WTC11 (cell line): ENCODE measurements around the gene ARMH2. TPM values are rescaled to one million over a fixed set of nuclear protein-coding genes. Genes with fewer than 3 reads are reported as not detected.
"Not testable (repeated sequence)": the region's sequence is repeated elsewhere in the genome, so short reads cannot be mapped to it uniquely, and the experiment has no call there.

Experiments used
- ATAC-seq: fragments of 200-7000 bp; cut with Tn5 transposase; 2 replicates; pipeline ENCODE4 v1.10.0; 2021; ENCODE audit warnings: mild to moderate bottlenecking, moderate library complexity
- CTCF ChIA-PET: fragments of 300-600 bp; sonication (Branson Sonifier 250); formaldehyde crosslinking; loops from one replicate; lab custom pipeline; 2021; ENCODE audit warnings: antibody characterized with exemption; lab: Charles Lee
- POLR2A ChIA-PET: fragments of 350-600 bp; sonication (Branson Sonifier 250); formaldehyde crosslinking; loops from one replicate; lab custom pipeline; 2021; ENCODE audit warnings: antibody characterized with exemption; lab: Charles Lee
- DNase-seq: peaks from one replicate; pipeline ENCODE4 v3.0.0; 2021; ENCODE audit warnings: low spot score
- H3K27ac Mint-ChIP-seq: 2 replicates; pipeline ENCODE4 v1.8.0; 2021; ENCODE audit warnings: mixed read lengths
- H3K27me3 Mint-ChIP-seq: 2 replicates; pipeline ENCODE4 v1.8.0; 2021; ENCODE audit warnings: low read depth, mild to moderate bottlenecking, moderate library complexity, mixed read lengths
- H3K36me3 Mint-ChIP-seq: 2 replicates; pipeline ENCODE4 v1.8.0; 2021; ENCODE audit warnings: mixed read lengths
- H3K4me1 Mint-ChIP-seq: 2 replicates; pipeline ENCODE4 v1.8.0; 2022; ENCODE audit warnings: mixed read lengths
- H3K4me3 Mint-ChIP-seq: 2 replicates; pipeline ENCODE4 v1.8.0; 2021; ENCODE audit warnings: mild to moderate bottlenecking, moderate library complexity, mixed read lengths
- H3K9me3 Mint-ChIP-seq: 2 replicates; pipeline ENCODE4 v1.8.0; 2021; ENCODE audit warnings: mixed read lengths
- CREM ChIP-seq: sonication (generic); formaldehyde crosslinking; IDR thresholded peaks from 2 replicates; pipeline ENCODE4 v1.8.1; 2022; ENCODE audit warnings: mild to moderate bottlenecking, missing genetic modification reagents, moderate library complexity
- E2F5 ChIP-seq: sonication (generic); formaldehyde crosslinking; IDR thresholded peaks from 2 replicates; pipeline ENCODE4 v1.8.1; 2022; ENCODE audit warnings: mild to moderate bottlenecking, moderate library complexity, missing genetic modification reagents
- FOXK1 ChIP-seq: sonication (generic); formaldehyde crosslinking; IDR thresholded peaks from 2 replicates; pipeline ENCODE4 v1.8.0; 2022; ENCODE audit warnings: mild to moderate bottlenecking, moderate library complexity, missing genetic modification reagents
- HMGA2 ChIP-seq: fragments of 250-450 bp; sonication (Bioruptor Pico); IDR thresholded peaks from 2 replicates; pipeline ENCODE4 v1.4.0; 2021; ENCODE audit warnings: mild to moderate bottlenecking, moderate library complexity
- IRF2 ChIP-seq: sonication (generic); formaldehyde crosslinking; IDR thresholded peaks from 2 replicates; pipeline ENCODE4 v1.8.0; 2022; ENCODE audit warnings: low read depth, missing genetic modification reagents, borderline replicate concordance
- KAT7 ChIP-seq: sonication (generic); formaldehyde crosslinking; IDR thresholded peaks from 2 replicates; pipeline ENCODE4 v1.8.1; 2023; ENCODE audit warnings: missing genetic modification reagents, mild to moderate bottlenecking, borderline replicate concordance
- PRRX2 ChIP-seq: fragments of 250-450 bp; sonication (Bioruptor Pico); IDR thresholded peaks from 2 replicates; pipeline ENCODE4 v1.8.0; 2021; ENCODE audit warnings: mild to moderate bottlenecking
- RELA ChIP-seq: sonication (generic); formaldehyde crosslinking; IDR thresholded peaks from 2 replicates; pipeline ENCODE4 v1.8.1; 2022; ENCODE audit warnings: missing genetic modification reagents, mild to moderate bottlenecking, borderline replicate concordance
- SMAD3 ChIP-seq: sonication (generic); formaldehyde crosslinking; IDR thresholded peaks from 2 replicates; pipeline ENCODE4 v1.8.0; 2022; ENCODE audit warnings: missing genetic modification reagents, mild to moderate bottlenecking, borderline replicate concordance
- TEAD1 ChIP-seq: sonication (generic); formaldehyde crosslinking; IDR thresholded peaks from 2 replicates; pipeline ENCODE4 v1.8.0; 2022; ENCODE audit warnings: mild to moderate bottlenecking, missing genetic modification reagents
- TP53 ChIP-seq: sonication (generic); formaldehyde crosslinking; IDR thresholded peaks from 2 replicates; pipeline ENCODE4 v1.8.1; 2023; ENCODE audit warnings: mild to moderate bottlenecking, missing genetic modification reagents
- ZNF121 ChIP-seq: sonication (generic); formaldehyde crosslinking; IDR thresholded peaks from 2 replicates; pipeline ENCODE4 v1.8.0; 2023; ENCODE audit warnings: missing genetic modification reagents
- ZNF138 ChIP-seq: sonication (generic); formaldehyde crosslinking; conservative IDR thresholded peaks from 2 replicates; pipeline ENCODE4 v1.8.1; 2022; ENCODE audit warnings: mild to moderate bottlenecking, moderate library complexity, missing genetic modification reagents
- ZNF232 ChIP-seq: sonication (generic); formaldehyde crosslinking; IDR thresholded peaks from 2 replicates; pipeline ENCODE4 v1.8.0; 2022; ENCODE audit warnings: mild to moderate bottlenecking, missing genetic modification reagents
- ZNF425 ChIP-seq: fragments of 250-450 bp; sonication (Bioruptor Pico); conservative IDR thresholded peaks from 2 replicates; pipeline ENCODE4 v1.9.0; 2021; ENCODE audit warnings: mild to moderate bottlenecking
- ZNF512 ChIP-seq: sonication (generic); formaldehyde crosslinking; IDR thresholded peaks from 2 replicates; pipeline ENCODE4 v1.8.1; 2022; ENCODE audit warnings: missing genetic modification reagents, borderline replicate concordance
- total RNA-seq: library from RNA; stranded (reverse); gene quantifications from 3 replicates; pipeline ENCODE4 v1.2.3, GENCODE V29; 2021

The ARMH2 gene
- total RNA-seq, 1 experiment from 2014 or later, result not detected

GRCh38 chr6:24752503-24752902, 46.2 kb downstream of the ARMH2 start:
- H3K4me1 Mint-ChIP-seq, result 0 out of 2 replicates have a peak, but pooled peaks cover 2% of the 10 kb centered on the region
- DNase-seq, result no peak
- POLR2A ChIA-PET, result no interaction called here
- no peaks in the 10 kb centered on the region for H3K27me3 Mint-ChIP-seq
- H3K27ac Mint-ChIP-seq, result no peak overlapping the region
- CTCF ChIA-PET, result no interaction called here
- ATAC-seq, result no peak
- no peak overlapping the region for H3K4me3 Mint-ChIP-seq
- no peaks in the 10 kb centered on the region for H3K36me3 Mint-ChIP-seq
- peaks cover 31% of the 10 kb centered on the region for H3K9me3 Mint-ChIP-seq
- TF ChIP-seq E2F5 (CRISPR knock-in tag), result no peak
- no peak for TF ChIP-seq RELA
- no peak for TF ChIP-seq HMGA2 (CRISPR knock-in tag)
- TF ChIP-seq ZNF512, result no peak
- no peak for TF ChIP-seq FOXK1
- TF ChIP-seq ZNF138 (CRISPR knock-in tag), result no peak
- TF ChIP-seq ZNF232 (CRISPR knock-in tag), result no peak
- TF ChIP-seq IRF2 (CRISPR knock-in tag), result no peak
- TF ChIP-seq TP53, result no peak
- TF ChIP-seq ZNF425 (CRISPR knock-in tag), result no peak
- TF ChIP-seq PRRX2, result no peak

GRCh38 chr6:24750878-24751277, 47.8 kb downstream of the ARMH2 start:
- H3K9me3 Mint-ChIP-seq, result peaks cover 27% of the 10 kb centered on the region

GRCh38 chr6:24749297-24749696, 49.4 kb downstream of the ARMH2 start:
- Mint-ChIP-seq H3K27me3 (no peaks in the 10 kb centered on the region), H3K9me3 (peaks cover 19% of the 10 kb centered on the region), H3K4me1 (no peaks in the 10 kb centered on the region), H3K27ac (no peak overlapping the region), H3K36me3 (no peaks in the 10 kb centered on the region), H3K4me3 (no peak overlapping the region)
- no peak for TF ChIP-seq SMAD3 (CRISPR knock-in tag)
- no peak for TF ChIP-seq CREM (CRISPR knock-in tag)
- TF ChIP-seq ZNF121 (CRISPR knock-in tag), result no peak
- TF ChIP-seq KAT7 (CRISPR knock-in tag), result no peak
- no peak for TF ChIP-seq TEAD1 (CRISPR knock-in tag)
- no peak for TF ChIP-seq PRRX2
- CTCF ChIA-PET, result no interaction called here
- ATAC-seq, result no peak
- POLR2A ChIA-PET, result no interaction called here
- no peak for DNase-seq

More at GRCh38 chr6:24750878-24751277, 47.8 kb downstream of the ARMH2 start:
- ATAC-seq, H3K4me1 Mint-ChIP-seq, POLR2A ChIA-PET, CTCF ChIA-PET, DNase-seq, H3K4me3 Mint-ChIP-seq, H3K36me3 Mint-ChIP-seq, H3K27ac Mint-ChIP-seq, H3K27me3 Mint-ChIP-seq: not testable (repeated sequence)

Other genes with a start within 250 kb of the ARMH2 start
- 0.41 to 0.81 TPM (median 0.50 TPM) in 3 replicates for gene KIAA0319, start 152.7 kb downstream of the ARMH2 start, total RNA-seq
- 43.5 to 49.1 TPM (median 45.8 TPM) in 3 replicates for gene TDP2, start 132.0 kb downstream of the ARMH2 start, total RNA-seq
- gene ACOT13, start 131.8 kb downstream of the ARMH2 start, total RNA-seq, result 54.0 to 64.0 TPM (median 62.8 TPM) in 3 replicates
- 74.3 to 86.4 TPM (median 75.9 TPM) in 3 replicates for gene C6orf62, start 79.8 kb downstream of the ARMH2 start, total RNA-seq
- 83.7 to 98.5 TPM (median 88.5 TPM) in 3 replicates for gene GMNN, start 24.0 kb downstream of the ARMH2 start, total RNA-seq
- 11.3 to 13.5 TPM (median 11.9 TPM) in 3 replicates for gene RIPOR2, start 137.0 kb upstream of the ARMH2 start, total RNA-seq